ENCODE measurements around the gene ASB2. TPM values are rescaled to one million over a fixed set of nuclear protein-coding genes. Genes with fewer than 3 reads are reported as not detected.

ASB2 gene
- total and polyA plus RNA-seq, 8 donors: 2.0 to 199 (median 18.7) TPM

DNA sequence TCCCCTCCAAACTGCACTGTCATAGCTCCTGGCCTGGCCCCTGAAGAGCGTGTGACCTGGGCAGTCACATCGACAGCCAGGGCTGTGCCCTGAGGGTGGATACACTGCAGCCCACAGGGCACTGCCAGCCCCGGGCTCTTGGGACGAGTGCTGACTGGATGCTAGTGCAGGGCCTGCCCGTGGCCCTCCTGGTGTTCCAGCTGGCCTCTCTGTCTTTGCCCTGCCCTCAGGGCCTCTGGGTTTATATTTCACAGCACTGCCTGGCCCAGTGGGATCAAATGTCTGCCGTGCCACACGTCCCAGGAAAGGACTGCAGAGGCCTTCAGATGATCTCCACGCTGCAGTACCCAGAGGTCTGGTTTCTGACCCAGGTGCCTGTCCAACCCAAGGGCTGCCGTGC is 10.6 kb upstream of the ASB2 start:
- Histone ChIP-seq H3K27ac (peak overlapping the region in 1 of 5 donors; percentile 22), H3K4me1 (peaks cover 0 to 20% (median 3%) of the 10 kb centered on the region in 4 donors), H3K36me3 (no peaks in the 10 kb centered on the region), H3K4me3 (no peak overlapping the region), H3K9me3 (no peaks in the 10 kb centered on the region), H3K27me3 (no peaks in the 10 kb centered on the region)
- no peak for DNase-seq
- TF ChIP-seq POLR2A (IDR thresholded peaks at IDR 0.05) (no peak), POLR2AphosphoS5 (IDR thresholded peaks at IDR 0.05) (no peak), CTCF (IDR thresholded peaks at IDR 0.05) (no peak), EP300 (IDR thresholded peaks at IDR 0.05) (no peak)
- intact Hi-C loops (cut with DNase I; ENCODE audit: low total_unique reads): no loop called here
- 73 to 80% (median 77%) methylated on average over 9 of the region's 9 CpGs for WGBS, 5 donors

GRCh38 chr14:93984987-93985410 is 8.6 kb upstream of the ASB2 start:
- Histone ChIP-seq H3K9me3 (no peaks in the 10 kb centered on the region), H3K4me1 (peaks cover 0 to 38% (median 11%) of the 10 kb centered on the region in 4 donors), H3K27ac (peak overlapping the region in 2 of 5 donors; percentile 63 to 73), H3K27me3 (no peaks in the 10 kb centered on the region), H3K4me3 (no peak overlapping the region), H3K36me3 (no peaks in the 10 kb centered on the region)
- WGBS, 5 donors: 40 to 55% (median 44%) methylated on average over 7 of the region's 7 CpGs
- peak in 1 of 3 donors; percentile 35 for TF ChIP-seq POLR2AphosphoS5 (IDR thresholded peaks at IDR 0.05)
- no peak for TF ChIP-seq EP300 (IDR thresholded peaks at IDR 0.05)
- TF ChIP-seq POLR2A (IDR thresholded peaks at IDR 0.05): no peak
- peak in 4 of 7 experiments; percentile 18 to 31 (median 24) for TF ChIP-seq CTCF (IDR thresholded peaks at IDR 0.05)
- peak in 1 of 2 donors; percentile 40 for DNase-seq
- intact Hi-C loops (cut with DNase I; ENCODE audit: low total_unique reads): no loop called here

DNA sequence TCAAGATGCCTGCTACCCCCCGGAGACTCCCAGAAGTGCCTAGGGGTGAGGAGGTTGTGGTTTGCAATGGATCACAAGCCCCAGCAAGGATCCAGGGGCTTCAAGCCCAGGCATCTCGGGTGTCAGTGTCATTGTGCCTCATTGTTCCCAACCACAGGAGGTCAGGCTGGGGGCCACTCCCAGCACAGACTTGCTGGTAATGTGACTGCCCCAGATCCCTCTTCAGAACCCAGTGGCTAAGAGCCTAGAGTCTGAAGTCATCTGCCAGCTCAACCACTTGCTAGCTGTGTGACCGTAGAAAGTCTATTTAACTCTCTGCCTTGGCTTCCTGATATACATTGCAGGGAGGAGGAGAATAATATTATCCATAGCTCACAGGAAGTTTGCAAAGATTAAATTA is 7.7 kb upstream of the ASB2 start:
- DNase-seq: no peak
- no peaks in the 10 kb centered on the region for H3K9me3 ChIP-seq
- intact Hi-C loops (cut with DNase I; ENCODE audit: low total_unique reads): no loop called here
- TF ChIP-seq CTCF (IDR thresholded peaks at IDR 0.05): no peak
- TF ChIP-seq POLR2AphosphoS5 (IDR thresholded peaks at IDR 0.05): no peak
- TF ChIP-seq POLR2A (IDR thresholded peaks at IDR 0.05): no peak
- TF ChIP-seq EP300 (IDR thresholded peaks at IDR 0.05): no peak
- WGBS, 5 donors: 59 to 78% (median 75%) methylated on average over 3 of the region's 3 CpGs
- no peaks in the 10 kb centered on the region for H3K27me3 ChIP-seq
- no peak overlapping the region for H3K4me3 ChIP-seq
- peak overlapping the region in 1 of 5 donors; percentile 90 for H3K27ac ChIP-seq
- H3K4me1 ChIP-seq: peaks cover 0 to 38% (median 11%) of the 10 kb centered on the region in 4 donors
- no peaks in the 10 kb centered on the region for H3K36me3 ChIP-seq

GRCh38 chr14:93982230-93983007 is 6.0 kb upstream of the ASB2 start:
- H3K4me1 ChIP-seq: peaks cover 0 to 36% (median 12%) of the 10 kb centered on the region in 4 donors

More at GRCh38 chr14:93982230-93983007, 6.0 kb upstream of the ASB2 start:
- 64 to 83% (median 80%) methylated on average over 5 to 10 of the region's 10 CpGs for WGBS, 5 donors
- intact Hi-C loops (cut with DNase I; ENCODE audit: low total_unique reads): no loop called here
- Histone ChIP-seq H3K4me3 (no peak overlapping the region), H3K27ac (peak overlapping the region in 4 of 5 donors; percentile 1 to 90 (median 70)), H3K27me3 (no peaks in the 10 kb centered on the region), H3K36me3 (no peaks in the 10 kb centered on the region), H3K9me3 (no peaks in the 10 kb centered on the region)
- DNase-seq: no peak
- TF ChIP-seq EP300 (IDR thresholded peaks at IDR 0.05) (no peak), CTCF (IDR thresholded peaks at IDR 0.05) (no peak), POLR2A (IDR thresholded peaks at IDR 0.05) (no peak), POLR2AphosphoS5 (IDR thresholded peaks at IDR 0.05) (no peak)
